Adrenal gland (tissue), 12 donors: ENCODE results near the gene FAM174C. TPM values are rescaled to one million over a fixed set of nuclear protein-coding genes. Genes with fewer than 3 reads are reported as not detected.

ENCODE experiments used
- DNase-seq, 7 donors: peaks; one replicate each; pipeline ENCODE4 v3.0.0-alpha.2; 2019 to 2020
- H3K27ac ChIP-seq, 5 donors: fragments of 200-600 bp; sonication (generic) in 4 of 5; 1 replicate in 3 of 5; 2 replicates in 2 of 5; pipeline versions ENCODE4 v1.5.1 to v1.8.0; 2016 to 2020; ENCODE audit warnings: mild to moderate bottlenecking in 1 of 5
- H3K27me3 ChIP-seq: fragments of 200-600 bp; 2 replicates; pipeline ENCODE4 v1.8.0; 2021
- H3K36me3 ChIP-seq, 2 donors: fragments of 200-600 bp; replicated peaks in 1 of 2; 1 replicate in 1 of 2; 2 replicates in 1 of 2; pipeline versions ENCODE4 v1.5.1 to v1.8.0; 2018 to 2022
- H3K4me1 ChIP-seq, 2 donors: fragments of 200-600 bp; replicated peaks in 1 of 2; 1 replicate in 1 of 2; 2 replicates in 1 of 2; pipeline versions ENCODE4 v1.5.1 to v1.8.0; 2018 to 2021
- H3K4me3 ChIP-seq, 4 donors: fragments of 200-600 bp; sonication (generic) in 3 of 4; one replicate each; pipeline ENCODE4 v1.5.1; 2016 to 2018
- H3K9me3 ChIP-seq, 3 donors: fragments of 200-600 bp; sonication (generic) in 1 of 3; replicated peaks in 1 of 3; 1 replicate in 2 of 3; 2 replicates in 1 of 3; pipeline versions ENCODE4 v1.5.1 to v1.8.0; 2016 to 2021
- POLR2A ChIP-seq, 2 donors: fragments of 450-650 bp; IDR thresholded peaks; one replicate each; pipeline ENCODE4 v1.6.1; 2017; ENCODE audit warnings: antibody characterized with exemption in 2 of 2, mild to moderate bottlenecking in 2 of 2, moderate library complexity in 1 of 2
- WGBS, 4 donors: extraction: QIAGEN DNeasy Blood & Tissue Kit in 2 of 4; methylation state at CpG; one replicate each; pipeline versions ENCODE4 v1.1.5 to v1.1.7; 2013 to 2017; 5-methylcytosine and 5-hydroxymethylcytosine counted together
- intact Hi-C, 2 donors: fragments of 100-400 bp; cut with DNase I; formaldehyde crosslinking; loops; one replicate each; pipeline versions ENCODE4 v1.14.1 to v1.15.0; 2022 to 2023
- polyA plus RNA-seq, 3 donors: library from polyadenylated mRNA; stranded (reverse); fragments of 200-250 nt in 2 of 3; fragments of 350-450 nt in 1 of 3; fragmentation: Illumina TruSeq in 1 of 3; extraction: RNeasy Lipid Tissue Mini Kit (QIAGEN cat#74804) in 1 of 3; gene quantifications; one replicate each; pipeline ENCODE4 v1.2.3, GENCODE V29; 2013 to 2014
- total RNA-seq, 9 donors: library from RNA; depleted of rRNA in 4 of 9; stranded (reverse); fragments of >200 nt in 4 of 9; fragments of 120-200 nt in 1 of 9; fragmentation: NEBNext Ultra II Directional in 1 of 9; extraction: Animal tissue kit (Norgen Biotek cat#: 25700) in 1 of 9; gene quantifications; one replicate each; pipeline versions ENCODE4 v1.1.0 to v1.2.4, GENCODE V29; 2013 to 2023
- TF ChIP-seq, protein P1 (sequence below), 6 experiments: fragments of 450-650 bp in 4 of 6; fragments of 200-600 bp in 2 of 6; sonication (generic) in 1 of 6; IDR thresholded peaks; 1 replicate in 5 of 6; 2 replicates in 1 of 6; pipeline versions ENCODE4 v1.5.1 to v1.8.0; 2016 to 2021; ENCODE audit warnings: antibody characterized with exemption in 6 of 6, mild to moderate bottlenecking in 2 of 6, moderate library complexity in 1 of 6
- donor health status: healthy with polysubstance abuse.
- donor health status: Bipolar disorder and iron deficiency.
- donor health status: DM: yes; HTN: yes; CAD: no.
- donor health status: DM: no; HTN: no; CAD: no.
- donor health status: DM: no; HTN: no; CAD: no.
- donor health status: DM: yes; HTN: yes; CAD: no.

The FAM174C gene
- total and polyA plus RNA-seq, 12 donors: 3.8 to 279 (median 86.5) TPM

- no peaks in the 10 kb centered on the region for H3K27me3 ChIP-seq
- WGBS, 4 donors: 1 to 2% (median 1%) methylated on average over 18 to 79 of the region's 79 CpGs
- intact Hi-C loops: no loop called here
Observed at GRCh38 chr19:1241417-1242095, 33.8 kb upstream of the FAM174C start, which contains the start of gene ATP5F1D. Gene ATP5F1D, plus strand, starts transcription at chr19:1241751. Its CDS starts 100 bp downstream, at chr19:1241851.

DNA sequence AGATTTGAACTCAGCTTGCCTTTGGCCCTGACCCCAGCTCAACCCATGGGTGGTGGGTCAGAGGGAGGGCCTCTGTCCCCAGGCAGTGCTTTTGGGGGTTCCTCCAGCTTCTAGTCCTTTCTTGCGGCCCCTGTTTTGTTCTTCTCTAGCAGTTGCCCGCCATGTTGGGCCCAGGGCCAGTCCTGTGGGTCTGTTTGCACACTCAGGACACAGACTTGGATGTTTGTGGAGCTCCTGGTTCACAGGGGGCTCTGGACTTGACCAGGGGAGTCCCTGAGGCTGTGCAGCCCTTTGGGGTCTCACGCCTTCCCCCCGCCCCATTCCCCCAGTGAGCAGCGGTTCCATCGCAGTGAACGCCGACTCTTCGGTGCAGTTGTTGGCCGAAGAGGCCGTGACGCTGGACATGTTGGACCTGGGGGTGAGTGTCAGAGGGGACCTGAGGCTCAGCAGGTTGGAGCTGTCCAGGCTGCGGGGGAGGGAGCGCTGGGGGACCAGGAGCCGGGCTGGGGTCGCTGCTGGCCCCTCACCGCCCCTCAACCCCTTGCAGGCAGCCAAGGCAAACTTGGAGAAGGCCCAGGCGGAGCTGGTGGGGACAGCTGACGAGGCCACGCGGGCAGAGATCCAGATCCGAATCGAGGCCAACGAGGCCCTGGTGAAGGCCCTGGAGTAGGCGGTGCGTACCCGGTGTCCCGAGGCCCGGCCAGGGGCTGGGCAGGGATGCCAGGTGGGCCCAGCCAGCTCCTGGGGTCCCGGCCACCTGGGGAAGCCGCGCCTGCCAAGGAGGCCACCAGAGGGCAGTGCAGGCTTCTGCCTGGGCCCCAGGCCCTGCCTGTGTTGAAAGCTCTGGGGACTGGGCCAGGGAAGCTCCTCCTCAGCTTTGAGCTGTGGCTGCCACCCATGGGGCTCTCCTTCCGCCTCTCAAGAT, 31.3 kb upstream of the FAM174C start:
- H3K4me1 ChIP-seq: peaks cover 60 to 69% of the 10 kb centered on the region in 2 donors
- H3K36me3 ChIP-seq: no peaks in the 10 kb centered on the region
- intact Hi-C loops: loop anchor here (2.0 kb wide), 2 partner anchors 23 to 25 kb away; partner anchors contain the start of gene CIRBP (in 1 of the 2)
- H3K27me3 ChIP-seq: no peaks in the 10 kb centered on the region
- peak overlapping the region; percentile 61 to 99 (median 93) for H3K27ac ChIP-seq
- DNase-seq: peak; percentile 89 to 94 (median 92)
- H3K4me3 ChIP-seq: peak overlapping the region in 1 of 4 donors; percentile 12
- 26 to 61% (median 33%) methylated on average over 10 to 33 of the region's 33 CpGs for WGBS, 4 donors
- no peaks in the 10 kb centered on the region for H3K9me3 ChIP-seq
- TF ChIP-seq, protein P1, sequence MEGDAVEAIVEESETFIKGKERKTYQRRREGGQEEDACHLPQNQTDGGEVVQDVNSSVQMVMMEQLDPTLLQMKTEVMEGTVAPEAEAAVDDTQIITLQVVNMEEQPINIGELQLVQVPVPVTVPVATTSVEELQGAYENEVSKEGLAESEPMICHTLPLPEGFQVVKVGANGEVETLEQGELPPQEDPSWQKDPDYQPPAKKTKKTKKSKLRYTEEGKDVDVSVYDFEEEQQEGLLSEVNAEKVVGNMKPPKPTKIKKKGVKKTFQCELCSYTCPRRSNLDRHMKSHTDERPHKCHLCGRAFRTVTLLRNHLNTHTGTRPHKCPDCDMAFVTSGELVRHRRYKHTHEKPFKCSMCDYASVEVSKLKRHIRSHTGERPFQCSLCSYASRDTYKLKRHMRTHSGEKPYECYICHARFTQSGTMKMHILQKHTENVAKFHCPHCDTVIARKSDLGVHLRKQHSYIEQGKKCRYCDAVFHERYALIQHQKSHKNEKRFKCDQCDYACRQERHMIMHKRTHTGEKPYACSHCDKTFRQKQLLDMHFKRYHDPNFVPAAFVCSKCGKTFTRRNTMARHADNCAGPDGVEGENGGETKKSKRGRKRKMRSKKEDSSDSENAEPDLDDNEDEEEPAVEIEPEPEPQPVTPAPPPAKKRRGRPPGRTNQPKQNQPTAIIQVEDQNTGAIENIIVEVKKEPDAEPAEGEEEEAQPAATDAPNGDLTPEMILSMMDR (IDR thresholded peaks at IDR 0.05): peak; percentile 90 to 98 (median 96)
- no peak for TF ChIP-seq POLR2A (IDR thresholded peaks at IDR 0.05)

More at GRCh38 chr19:1241417-1242095, 33.8 kb upstream of the FAM174C start, which contains the start of gene ATP5F1D:
- Histone ChIP-seq H3K9me3 (no peaks in the 10 kb centered on the region), H3K4me1 (peaks cover 62 to 68% of the 10 kb centered on the region in 2 donors), H3K36me3 (no peaks in the 10 kb centered on the region), H3K4me3 (peak within 1 kb of the TSS; percentile 22 to 91 (median 50)), H3K27ac (peak within 1 kb of the TSS; percentile 30 to 99 (median 89))
- DNase-seq: peak; percentile 93 to 96 (median 95)
- TF ChIP-seq, protein P1 (IDR thresholded peaks at IDR 0.05): no peak
- TF ChIP-seq POLR2A (IDR thresholded peaks at IDR 0.05): peak; percentile 65 to 82

- no peaks in the 10 kb centered on the region for H3K27me3 ChIP-seq
- no peaks in the 10 kb centered on the region for H3K36me3 ChIP-seq
- H3K27ac ChIP-seq: peak overlapping the region; percentile 61 to 99 (median 93)
- DNase-seq: peak; percentile 75 to 86 (median 81)
- H3K4me3 ChIP-seq: peak overlapping the region in 1 of 4 donors; percentile 12
- peaks cover 60 to 69% of the 10 kb centered on the region in 2 donors for H3K4me1 ChIP-seq
- intact Hi-C loops: loop anchor here (2.0 kb wide), 2 partner anchors 22 to 24 kb away; partner anchors contain the start of gene CIRBP (in 1 of the 2)
- 16 to 24% (median 18%) methylated on average over 8 to 31 of the region's 31 CpGs for WGBS, 4 donors
- no peaks in the 10 kb centered on the region for H3K9me3 ChIP-seq
- TF ChIP-seq POLR2A (IDR thresholded peaks at IDR 0.05): no peak
Observed at GRCh38 chr19:1244693-1245451, 30.5 kb upstream of the FAM174C start.
